HG02981 (cell line): ENCODE results near the gene SCN9A.
"Not testable (repeated sequence)": the region's sequence is repeated elsewhere in the genome, so short reads cannot be mapped to it uniquely, and the experiment has no call there.

ENCODE experiments used
- ATAC-seq: cut with Tn5 transposase; IDR thresholded peaks from one replicate; pipeline ENCODE4 v1.9.1; 2021; ENCODE audit warnings: mild to moderate bottlenecking, moderate library complexity; ENCODE audit not compliant: unreplicated experiment

The SCN9A gene

GRCh38 chr2:166249318-166249717, 126.4 kb downstream of the SCN9A start:
- ATAC-seq = no peak

- no peak for ATAC-seq
Measured at GRCh38 chr2:166246901-166247300, 128.8 kb downstream of the SCN9A start.

GRCh38 chr2:166242309-166242708, 133.4 kb downstream of the SCN9A start:
- no peak for ATAC-seq

- ATAC-seq = no peak
Measured at GRCh38 chr2:166240387-166241313, 135.1 kb downstream of the SCN9A start.

- no peak for ATAC-seq
Measured at GRCh38 chr2:166239548-166239947, 136.2 kb downstream of the SCN9A start.

- no peak for ATAC-seq
Measured at GRCh38 chr2:166238176-166238575, 137.6 kb downstream of the SCN9A start.

GRCh38 chr2:166234112-166234846, 141.5 kb downstream of the SCN9A start:
- no peak for ATAC-seq

- ATAC-seq = no peak
Measured at GRCh38 chr2:166233244-166233643, 142.5 kb downstream of the SCN9A start.

- ATAC-seq = no peak
Measured at GRCh38 chr2:166230724-166231070, 145.0 kb downstream of the SCN9A start.

- no peak for ATAC-seq
Measured at GRCh38 chr2:166230024-166230723, 145.6 kb downstream of the SCN9A start.

GRCh38 chr2:166229678-166230023, 146.1 kb downstream of the SCN9A start:
- no peak for ATAC-seq

GRCh38 chr2:166224197-166224596, 151.5 kb downstream of the SCN9A start:
- no peak for ATAC-seq

- no peak for ATAC-seq
Measured at GRCh38 chr2:166223298-166223697, 152.4 kb downstream of the SCN9A start.

GRCh38 chr2:166211079-166211478, 164.7 kb downstream of the SCN9A start:
- ATAC-seq = no peak

- not testable (repeated sequence) for ATAC-seq
Measured at GRCh38 chr2:166209944-166210343, 165.8 kb downstream of the SCN9A start.

- not testable (repeated sequence) for ATAC-seq
Measured at GRCh38 chr2:166209367-166209766, 166.4 kb downstream of the SCN9A start.

- ATAC-seq = not testable (repeated sequence)
Measured at GRCh38 chr2:166206153-166206552, 169.6 kb downstream of the SCN9A start.

GRCh38 chr2:166202778-166203177, 173.0 kb downstream of the SCN9A start:
- ATAC-seq = no peak

- ATAC-seq = no peak
Measured at GRCh38 chr2:166197446-166197845, 178.3 kb downstream of the SCN9A start.

- no peak for ATAC-seq
Measured at GRCh38 chr2:166193407-166193806, 182.3 kb downstream of the SCN9A start.

GRCh38 chr2:166188084-166188483, 187.7 kb downstream of the SCN9A start:
- ATAC-seq = no peak

- no peak for ATAC-seq
Measured at GRCh38 chr2:166184789-166185188, 191.0 kb downstream of the SCN9A start.
